Fibroblast of skin of left biceps (primary cell): ENCODE results near the gene GPR33.
"Not testable (repeated sequence)": the region's sequence is repeated elsewhere in the genome, so short reads cannot be mapped to it uniquely, and the experiment has no call there.

ENCODE experiments used
- DNase-seq, 2 experiments: peaks; one replicate each; pipeline ENCODE4 v3.0.0-alpha.2; 2013; ENCODE audit warnings: low read depth in 2 of 2

Gene GPR33

GRCh38 chr14:31487886-31488285, at the start of gene GPR33:
Gene GPR33, minus strand, starts transcription at chr14:31488039. Its CDS starts 4,074 bp downstream, at chr14:31483965.
- no peak for DNase-seq

GRCh38 chr14:31536201-31536960, 48.5 kb upstream of the GPR33 start:
- no peak for DNase-seq

DNA sequence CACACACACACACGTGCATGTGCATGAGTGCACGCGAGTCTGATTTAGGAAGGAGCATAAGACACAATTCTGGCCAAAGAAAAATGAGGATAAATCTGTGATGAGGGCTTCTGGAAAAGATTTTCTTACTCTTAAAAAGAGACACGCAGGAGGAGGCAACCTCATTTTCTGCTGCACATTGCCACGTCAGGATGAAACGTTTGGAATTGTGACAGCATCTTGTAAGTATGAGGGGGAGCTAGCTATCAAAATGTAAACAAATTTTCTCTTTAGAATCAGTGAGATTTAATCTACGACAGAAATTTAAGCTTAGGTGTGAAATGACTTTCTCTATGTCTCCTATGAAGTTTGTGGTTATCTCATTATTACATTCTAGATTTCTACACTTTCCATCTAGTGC, 42.3 kb upstream of the GPR33 start:
- DNase-seq: no peak

DNA sequence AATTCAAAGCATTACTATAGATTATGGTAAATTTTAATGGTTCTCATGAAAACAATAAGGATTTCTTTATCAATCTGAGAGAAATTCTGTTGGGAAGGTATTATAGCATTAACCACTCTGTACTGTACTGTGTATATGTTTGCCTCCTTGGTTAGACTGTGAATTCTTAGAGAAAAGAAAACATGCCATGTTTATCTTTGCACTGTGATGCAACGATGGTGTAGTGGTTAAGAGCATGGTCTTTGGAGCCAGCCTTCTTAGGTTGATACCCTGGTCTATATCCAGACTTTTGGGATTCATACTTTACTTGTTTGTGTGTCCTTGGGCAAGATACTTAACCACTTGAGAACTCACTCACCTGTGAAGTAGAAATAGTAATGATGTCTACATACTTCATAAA, 41.2 kb upstream of the GPR33 start:
- no peak for DNase-seq

GRCh38 chr14:31527546-31527945, 39.7 kb upstream of the GPR33 start:
- DNase-seq: no peak

DNA sequence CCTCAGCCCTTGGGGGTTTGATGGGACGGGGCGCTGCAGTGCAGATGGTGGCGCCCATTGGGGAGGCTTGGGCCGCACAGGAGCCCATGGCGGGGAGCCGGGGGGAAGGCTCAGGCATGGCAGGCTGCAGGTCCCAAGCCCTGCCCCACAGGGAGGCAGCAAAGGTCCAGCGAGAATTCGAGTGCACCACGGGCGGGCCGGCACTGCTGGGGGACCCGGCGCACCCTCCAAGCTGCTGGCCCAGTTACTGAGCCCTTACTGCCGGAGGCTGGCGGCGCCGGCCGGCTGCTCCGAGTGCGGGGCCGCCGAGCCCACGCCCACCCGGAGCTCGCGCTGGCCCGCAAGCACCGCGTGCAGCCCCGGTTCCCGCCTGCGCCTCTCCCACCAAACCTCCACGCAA, 39.2 kb upstream of the GPR33 start:
- no peak for DNase-seq

DNA sequence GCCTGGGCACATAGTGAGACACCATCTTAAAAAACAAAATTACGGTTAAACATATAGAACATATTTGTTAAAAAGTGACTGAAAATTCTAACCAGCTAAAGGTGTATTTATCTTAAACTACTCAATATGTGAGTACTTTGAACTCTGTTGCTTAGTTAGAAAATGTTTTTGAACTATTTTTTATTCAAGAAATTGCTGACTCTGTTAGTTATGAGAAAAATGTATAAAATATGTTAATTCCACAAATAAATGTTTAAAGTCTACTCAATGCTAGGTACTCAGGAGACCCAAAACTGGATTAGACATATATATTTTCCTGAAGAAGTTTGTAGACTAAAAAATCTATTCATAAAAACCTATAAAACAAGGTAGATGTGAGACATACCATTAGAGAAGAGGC, 23.0 kb upstream of the GPR33 start:
- DNase-seq: no peak

DNA sequence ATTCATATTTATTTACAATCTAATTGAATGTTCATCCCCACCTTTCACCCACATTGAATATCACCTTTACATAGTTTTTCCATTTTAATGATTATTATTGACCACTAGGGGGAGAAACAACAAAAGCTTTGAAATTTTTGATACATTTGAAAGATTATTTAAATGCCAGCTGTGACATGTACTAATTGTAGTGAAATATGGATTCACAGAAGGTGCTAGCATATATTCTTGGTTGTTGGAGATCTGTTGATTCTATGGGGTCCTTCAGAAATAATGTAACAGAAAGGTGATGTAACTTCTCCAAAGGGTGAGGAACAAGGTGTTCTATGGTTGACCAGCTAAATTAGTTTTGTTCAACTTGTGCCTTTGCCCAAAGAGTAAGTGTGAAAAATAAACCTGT, 22.4 kb upstream of the GPR33 start:
- no peak for DNase-seq

GRCh38 chr14:31508135-31508534, 20.3 kb upstream of the GPR33 start:
- DNase-seq: no peak

GRCh38 chr14:31505411-31505810, 17.6 kb upstream of the GPR33 start:
- DNase-seq: peak; percentile 68 to 74

- DNase-seq: no peak
These were observed 14.0 kb upstream of the GPR33 start for GRCh38 chr14:31501870-31502269.

- no peak for DNase-seq
These were observed 5.1 kb upstream of the GPR33 start for GRCh38 chr14:31492759-31493498.

- DNase-seq: no peak
These were observed 1.9 kb upstream of the GPR33 start for GRCh38 chr14:31489691-31490090.

- no peak for DNase-seq
These were observed 1.1 kb downstream of the GPR33 start for GRCh38 chr14:31486764-31487163.

DNA sequence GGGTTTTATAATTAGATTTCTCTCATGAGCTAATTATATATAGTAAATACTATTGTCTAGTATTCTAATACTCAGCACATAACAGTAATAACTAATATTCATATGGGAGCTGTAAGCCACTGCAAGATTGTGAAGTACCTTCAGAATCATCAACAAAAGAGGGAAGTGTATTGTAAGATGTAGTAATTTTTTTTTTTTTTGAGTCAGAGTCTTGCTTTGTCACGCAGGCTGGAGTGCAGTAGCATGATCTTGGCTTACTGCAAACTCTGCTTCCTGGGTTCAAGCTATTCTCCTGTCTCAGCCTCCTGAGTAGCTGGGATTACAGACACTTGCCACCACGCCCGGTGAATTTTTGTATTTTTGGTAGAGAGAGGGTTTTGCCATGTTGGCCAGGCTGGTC, 3.1 kb downstream of the GPR33 start:
- DNase-seq: no peak

GRCh38 chr14:31480156-31480555, 7.7 kb downstream of the GPR33 start:
- peak; percentile 26 to 29 for DNase-seq

DNA sequence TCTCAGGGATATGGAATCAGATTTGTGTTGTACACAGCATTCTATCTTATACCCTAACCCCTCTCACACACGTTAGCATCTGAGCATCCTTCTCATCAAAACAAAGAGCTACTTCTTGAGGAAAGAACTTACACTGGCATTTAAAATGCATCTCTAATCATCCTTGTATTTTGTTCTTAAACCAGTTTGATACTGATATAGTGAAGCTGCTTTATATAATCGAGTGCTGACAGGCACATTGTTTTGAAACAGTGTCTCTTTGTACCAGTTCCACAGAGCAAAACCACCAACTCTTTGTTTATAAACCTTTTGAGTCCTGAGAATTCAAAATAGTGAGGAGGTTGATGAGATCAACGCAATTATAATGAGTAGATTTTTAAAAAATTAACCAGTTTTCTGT, 8.8 kb downstream of the GPR33 start:
- DNase-seq: no peak

DNA sequence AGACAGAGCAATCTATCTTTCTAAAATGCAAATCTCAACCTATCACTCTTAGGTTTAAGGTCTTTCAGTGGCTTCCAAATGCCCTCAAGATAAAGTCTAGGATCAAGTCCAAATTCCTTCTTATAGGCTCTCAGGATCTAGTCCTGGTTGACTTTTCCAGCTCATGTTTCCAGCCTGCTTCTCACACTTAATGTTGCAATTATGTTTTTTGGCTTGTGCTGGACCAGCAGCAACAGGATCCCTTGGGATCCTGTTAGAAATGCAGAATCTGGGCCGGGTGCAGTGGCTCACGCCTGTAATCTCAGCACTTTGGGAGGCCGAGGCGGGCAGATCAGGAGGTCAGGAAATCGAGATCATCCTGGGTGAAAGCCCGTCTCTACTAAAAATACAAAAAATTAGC, 10.6 kb downstream of the GPR33 start:
- DNase-seq: no peak

- DNase-seq: no peak
These were observed 11.5 kb downstream of the GPR33 start for GRCh38 chr14:31476131-31476866.

- DNase-seq: no peak
These were observed 21.3 kb downstream of the GPR33 start for GRCh38 chr14:31466554-31466953.

DNA sequence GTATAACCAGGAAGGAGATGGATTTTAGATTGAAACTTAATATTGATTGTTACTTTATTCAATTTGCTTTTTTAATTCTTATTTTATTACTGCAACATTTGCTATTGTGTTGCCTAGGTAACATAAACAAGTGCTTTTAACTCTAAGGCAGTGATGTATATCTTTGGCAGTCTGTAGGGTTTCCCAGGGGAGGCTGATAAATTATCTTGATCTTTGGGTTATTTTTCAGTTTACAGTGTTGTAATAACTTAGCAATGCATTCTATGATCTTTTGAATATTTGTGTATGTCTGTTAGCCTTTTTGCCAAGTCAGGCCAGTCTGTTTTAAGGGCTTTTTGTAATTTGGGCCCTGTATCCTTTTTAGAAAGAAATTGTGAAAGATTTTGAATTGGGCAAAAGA, 22.7 kb downstream of the GPR33 start:
- DNase-seq: peak in 1 of 2 experiments; percentile 40

GRCh38 chr14:31462450-31462849, 25.4 kb downstream of the GPR33 start:
- not testable (repeated sequence) for DNase-seq

- no peak for DNase-seq
These were observed 26.3 kb downstream of the GPR33 start for GRCh38 chr14:31461545-31461944.
